ENCODE data around the gene EML4. TPM values are rescaled to one million over a fixed set of nuclear protein-coding genes. Genes with fewer than 3 reads are reported as not detected.

The EML4 gene
- total and polyA plus RNA-seq, 10 donors = 25.4 to 176 (median 88.2) TPM

DNA sequence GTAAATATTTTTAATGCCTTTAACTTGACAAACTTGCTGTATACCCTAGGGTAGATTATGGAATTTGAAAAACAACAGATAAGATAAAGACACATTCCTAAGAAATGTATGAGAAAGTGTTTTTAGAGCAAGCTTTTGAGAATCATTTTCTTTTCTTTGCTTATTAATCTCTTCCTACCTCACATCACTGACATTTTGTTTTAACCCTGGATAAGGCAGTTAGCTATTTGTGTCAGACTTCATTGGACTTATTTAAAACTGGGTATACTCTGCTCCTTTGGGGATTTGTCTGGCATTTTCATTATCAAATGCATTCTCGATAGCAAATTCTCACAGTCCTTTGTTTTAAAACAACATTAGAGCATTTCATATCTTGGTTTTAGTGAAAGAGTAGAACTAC, 17.2 kb downstream of the EML4 start:
- Histone ChIP-seq H3K4me3 (no peak overlapping the region), H3K27me3 (replicated peaks in 1 of 7) (no peaks in the 10 kb centered on the region), H3K4me1 (peaks cover 13 to 100% (median 74%) of the 10 kb centered on the region in 6 donors), H3K36me3 (peaks cover 0 to 11% (median 0%) of the 10 kb centered on the region in 6 donors), H3K9me3 (no peaks in the 10 kb centered on the region), H3K27ac (no peak overlapping the region)
- intact Hi-C loops (cut with DNase I; ENCODE audit: low total_unique reads) = no loop called here
- TF ChIP-seq, protein P1, sequence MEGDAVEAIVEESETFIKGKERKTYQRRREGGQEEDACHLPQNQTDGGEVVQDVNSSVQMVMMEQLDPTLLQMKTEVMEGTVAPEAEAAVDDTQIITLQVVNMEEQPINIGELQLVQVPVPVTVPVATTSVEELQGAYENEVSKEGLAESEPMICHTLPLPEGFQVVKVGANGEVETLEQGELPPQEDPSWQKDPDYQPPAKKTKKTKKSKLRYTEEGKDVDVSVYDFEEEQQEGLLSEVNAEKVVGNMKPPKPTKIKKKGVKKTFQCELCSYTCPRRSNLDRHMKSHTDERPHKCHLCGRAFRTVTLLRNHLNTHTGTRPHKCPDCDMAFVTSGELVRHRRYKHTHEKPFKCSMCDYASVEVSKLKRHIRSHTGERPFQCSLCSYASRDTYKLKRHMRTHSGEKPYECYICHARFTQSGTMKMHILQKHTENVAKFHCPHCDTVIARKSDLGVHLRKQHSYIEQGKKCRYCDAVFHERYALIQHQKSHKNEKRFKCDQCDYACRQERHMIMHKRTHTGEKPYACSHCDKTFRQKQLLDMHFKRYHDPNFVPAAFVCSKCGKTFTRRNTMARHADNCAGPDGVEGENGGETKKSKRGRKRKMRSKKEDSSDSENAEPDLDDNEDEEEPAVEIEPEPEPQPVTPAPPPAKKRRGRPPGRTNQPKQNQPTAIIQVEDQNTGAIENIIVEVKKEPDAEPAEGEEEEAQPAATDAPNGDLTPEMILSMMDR (IDR thresholded peaks at IDR 0.05 in 8 of 11, conservative IDR thresholded peaks at IDR 0.05 in 3 of 11) = no peak
- TF ChIP-seq POLR2A (IDR thresholded peaks at IDR 0.05) (no peak), POLR2AphosphoS5 (IDR thresholded peaks at IDR 0.05) (no peak)
- 82 to 93% (median 86%) methylated on average over 1 of the region's 1 CpG for WGBS, 5 donors
- DNase-seq = no peak

DNA sequence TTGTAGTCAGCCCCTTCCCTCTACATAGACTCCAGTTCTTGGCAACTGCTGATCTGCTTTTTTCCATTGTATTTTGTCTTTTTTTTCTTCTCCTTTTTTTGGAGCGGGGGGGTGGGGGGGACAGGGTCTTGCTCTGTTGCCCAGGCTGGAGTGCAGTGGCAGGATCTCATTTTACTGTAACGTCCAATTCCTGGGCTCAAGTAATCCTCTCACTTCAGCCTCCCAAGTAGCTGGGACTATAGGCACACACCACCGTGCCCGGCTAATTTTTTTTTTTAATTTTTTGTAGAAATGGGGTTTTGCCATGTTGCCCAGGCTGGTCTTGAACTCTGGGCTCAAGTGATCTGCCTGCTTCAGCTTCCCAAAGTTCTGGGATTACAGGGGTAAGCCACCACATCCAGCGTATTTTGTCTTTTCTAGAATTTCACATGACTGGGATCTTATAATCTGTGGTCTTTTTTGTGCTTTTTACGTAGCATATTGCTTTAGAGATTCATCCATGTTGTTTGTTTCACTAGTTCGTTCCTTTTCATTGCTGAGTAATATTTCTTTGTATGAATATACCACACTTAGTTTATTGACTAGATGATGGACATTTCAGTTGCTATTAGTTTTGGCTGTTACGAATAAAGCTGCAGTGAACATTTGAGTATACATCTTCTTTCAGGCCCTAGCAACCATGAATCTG, 17.9 kb downstream of the EML4 start:
- no peak for DNase-seq
- Histone ChIP-seq H3K4me1 (peaks cover 13 to 100% (median 76%) of the 10 kb centered on the region in 6 donors), H3K27me3 (replicated peaks in 1 of 7) (no peaks in the 10 kb centered on the region), H3K36me3 (peaks cover 0 to 8% (median 0%) of the 10 kb centered on the region in 6 donors), H3K4me3 (no peak overlapping the region), H3K9me3 (no peaks in the 10 kb centered on the region), H3K27ac (no peak overlapping the region)
- intact Hi-C loops (cut with DNase I; ENCODE audit: low total_unique reads) = no loop called here
- WGBS, 5 donors = 84 to 97% (median 91%) methylated on average over 8 of the region's 8 CpGs
- no peak for TF ChIP-seq POLR2A (IDR thresholded peaks at IDR 0.05)
- TF ChIP-seq POLR2AphosphoS5 (IDR thresholded peaks at IDR 0.05) = no peak
- TF ChIP-seq, protein P1 (IDR thresholded peaks at IDR 0.05 in 8 of 11, conservative IDR thresholded peaks at IDR 0.05 in 3 of 11) = no peak

DNA sequence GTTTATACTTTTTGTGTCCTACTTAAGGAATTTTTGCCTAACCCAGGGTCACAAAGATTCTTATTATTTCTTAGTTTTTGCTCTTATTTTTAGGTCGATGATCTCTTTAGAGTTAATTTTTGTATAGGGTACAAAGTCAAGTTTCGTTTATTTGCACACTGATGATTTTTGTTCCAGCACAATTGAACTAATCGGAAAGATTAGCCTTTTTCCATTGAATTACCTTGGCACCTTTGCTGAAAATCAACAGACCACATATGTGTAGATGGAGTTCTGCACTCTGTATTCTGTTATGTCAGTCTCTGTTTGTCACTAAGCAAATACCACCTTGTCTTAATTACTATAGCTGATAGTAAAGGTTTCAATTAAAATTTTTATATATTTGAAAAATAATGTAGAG, 18.7 kb downstream of the EML4 start:
- H3K9me3 ChIP-seq = no peaks in the 10 kb centered on the region
- TF ChIP-seq, protein P1 (IDR thresholded peaks at IDR 0.05 in 8 of 11, conservative IDR thresholded peaks at IDR 0.05 in 3 of 11) = no peak
- no peak for TF ChIP-seq POLR2AphosphoS5 (IDR thresholded peaks at IDR 0.05)
- no peak for TF ChIP-seq POLR2A (IDR thresholded peaks at IDR 0.05)
- intact Hi-C loops (cut with DNase I; ENCODE audit: low total_unique reads) = no loop called here
- WGBS, 5 donors = 80 to 96% (median 91%) methylated on average over 3 of the region's 3 CpGs
- peaks cover 0 to 8% (median 0%) of the 10 kb centered on the region in 6 donors for H3K36me3 ChIP-seq
- no peaks in the 10 kb centered on the region for H3K27me3 ChIP-seq (replicated peaks in 1 of 7)
- peaks cover 16 to 100% (median 77%) of the 10 kb centered on the region in 6 donors for H3K4me1 ChIP-seq
- H3K27ac ChIP-seq = no peak overlapping the region
- no peak for DNase-seq
- H3K4me3 ChIP-seq = no peak overlapping the region

DNA sequence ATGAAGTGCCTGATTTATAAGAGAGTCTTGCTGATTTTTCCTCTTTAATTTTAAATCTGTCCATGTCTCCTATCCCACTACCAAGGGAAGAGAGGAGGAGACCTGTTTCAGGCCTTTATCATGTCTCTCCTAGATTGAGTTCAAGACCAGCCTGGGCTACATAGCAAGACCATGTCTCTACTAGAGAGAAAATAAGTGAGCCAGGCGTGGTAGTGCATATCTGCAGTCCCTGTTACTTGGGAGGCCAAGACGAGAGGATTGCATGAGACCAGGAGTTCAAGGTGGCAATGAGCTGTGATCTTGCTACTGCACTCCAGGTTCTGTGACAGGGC, 20.0 kb downstream of the EML4 start:
- peaks cover 19 to 100% (median 78%) of the 10 kb centered on the region in 6 donors for H3K4me1 ChIP-seq
- no peaks in the 10 kb centered on the region for H3K27me3 ChIP-seq (replicated peaks in 1 of 7)
- intact Hi-C loops (cut with DNase I; ENCODE audit: low total_unique reads) = no loop called here
- no peak overlapping the region for H3K27ac ChIP-seq
- TF ChIP-seq POLR2A (IDR thresholded peaks at IDR 0.05) (no peak), POLR2AphosphoS5 (IDR thresholded peaks at IDR 0.05) (no peak)
- TF ChIP-seq, protein P1 (IDR thresholded peaks at IDR 0.05 in 8 of 11, conservative IDR thresholded peaks at IDR 0.05 in 3 of 11) = no peak
- H3K4me3 ChIP-seq = no peak overlapping the region
- H3K36me3 ChIP-seq = peaks cover 0 to 8% (median 0%) of the 10 kb centered on the region in 6 donors
- WGBS, 5 donors = 85 to 95% (median 90%) methylated on average over 2 of the region's 2 CpGs
- DNase-seq = no peak
- no peaks in the 10 kb centered on the region for H3K9me3 ChIP-seq

Data from spleen (tissue), 11 donors.